Lower leg skin (tissue), 4 donors: Measurements from ENCODE around the gene RPL26. TPM values are rescaled to one million over a fixed set of nuclear protein-coding genes. Genes with fewer than 3 reads are reported as not detected.

Source experiments
- DNase-seq, 2 donors: peaks; one replicate each; pipeline ENCODE4 v3.0.0-alpha.2; 2019; ENCODE audit warnings: low spot score in 2 of 2
- H3K4me3 ChIP-seq: fragments of 200-600 bp; sonication (generic); 2 replicates; pipeline ENCODE4 v1.5.1; 2017; ENCODE audit warnings: mild to moderate bottlenecking, low read depth; ENCODE audit not compliant: poor library complexity, severe bottlenecking
- CTCF ChIP-seq, 3 donors: fragments of 450-650 bp; IDR thresholded peaks; one replicate each; pipeline ENCODE4 v1.5.1; 2016; ENCODE audit warnings: antibody characterized with exemption in 3 of 3, mild to moderate bottlenecking in 3 of 3, moderate library complexity in 2 of 3
- POLR2A ChIP-seq, 2 donors: fragments of 450-650 bp; IDR thresholded peaks; one replicate each; pipeline ENCODE4 v1.6.1; 2016 to 2017; ENCODE audit warnings: antibody characterized with exemption in 2 of 2, mild to moderate bottlenecking in 1 of 2, moderate library complexity in 1 of 2
- WGBS, 2 donors: methylation state at CpG; one replicate each; pipeline ENCODE4 v1.1.5; 2018; 5-methylcytosine and 5-hydroxymethylcytosine counted together
- intact Hi-C: fragments of 100-400 bp; cut with DNase I; formaldehyde crosslinking; loops from one replicate; pipeline ENCODE4 v1.15.0; 2023; ENCODE audit warnings: low total_unique reads
- total RNA-seq, 4 donors: library from RNA; depleted of rRNA; stranded (reverse); fragments of >200 nt; gene quantifications; one replicate each; pipeline ENCODE4 v1.1.0, GENCODE V29; 2016

Gene RPL26
- total RNA-seq, 4 donors from 2014 or later = 3,126 to 5,795 (median 3,707) TPM

DNA sequence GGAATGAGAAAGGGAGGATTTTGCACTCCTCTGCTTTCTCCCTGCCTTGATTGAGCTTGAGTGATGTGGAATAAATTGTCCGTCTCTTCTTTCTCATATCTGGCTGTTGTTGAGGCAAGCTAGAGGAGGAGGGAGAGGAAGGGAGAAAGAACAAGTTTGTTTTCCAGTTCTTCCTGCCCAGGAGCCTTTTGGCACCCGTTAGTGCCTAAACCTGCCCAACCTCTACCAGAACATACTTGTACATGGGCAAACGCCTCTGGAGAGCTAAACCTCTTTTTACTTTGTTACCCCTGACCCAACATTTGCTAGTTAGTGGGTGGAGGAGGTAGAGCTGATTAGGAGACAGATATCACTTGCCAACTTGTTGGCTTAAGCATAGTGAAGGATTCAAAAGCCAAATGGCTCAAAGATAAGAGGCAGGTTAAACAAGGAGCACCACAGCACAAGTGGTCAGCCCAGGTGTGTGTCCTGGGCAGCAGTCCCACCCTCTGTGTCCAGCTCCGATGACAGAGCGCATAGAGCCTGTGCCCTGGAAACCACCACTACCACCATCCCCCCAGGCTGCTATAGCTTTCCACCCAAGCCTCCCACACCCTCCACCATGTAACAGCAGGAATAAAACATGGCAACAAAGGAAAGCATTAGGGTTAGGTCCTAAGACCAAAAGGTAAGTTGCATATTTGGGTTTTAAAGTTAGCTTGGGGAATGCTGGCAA is 36.9 kb downstream of the RPL26 start:
- H3K4me3 ChIP-seq = no peak overlapping the region
- WGBS, 2 donors = 49 to 51% methylated on average over 5 of the region's 5 CpGs
- intact Hi-C loops = no loop called here
- TF ChIP-seq POLR2A (IDR thresholded peaks at IDR 0.05) (no peak), CTCF (IDR thresholded peaks at IDR 0.05) (no peak)
- peak in 1 of 2 donors; percentile 40 for DNase-seq

DNA sequence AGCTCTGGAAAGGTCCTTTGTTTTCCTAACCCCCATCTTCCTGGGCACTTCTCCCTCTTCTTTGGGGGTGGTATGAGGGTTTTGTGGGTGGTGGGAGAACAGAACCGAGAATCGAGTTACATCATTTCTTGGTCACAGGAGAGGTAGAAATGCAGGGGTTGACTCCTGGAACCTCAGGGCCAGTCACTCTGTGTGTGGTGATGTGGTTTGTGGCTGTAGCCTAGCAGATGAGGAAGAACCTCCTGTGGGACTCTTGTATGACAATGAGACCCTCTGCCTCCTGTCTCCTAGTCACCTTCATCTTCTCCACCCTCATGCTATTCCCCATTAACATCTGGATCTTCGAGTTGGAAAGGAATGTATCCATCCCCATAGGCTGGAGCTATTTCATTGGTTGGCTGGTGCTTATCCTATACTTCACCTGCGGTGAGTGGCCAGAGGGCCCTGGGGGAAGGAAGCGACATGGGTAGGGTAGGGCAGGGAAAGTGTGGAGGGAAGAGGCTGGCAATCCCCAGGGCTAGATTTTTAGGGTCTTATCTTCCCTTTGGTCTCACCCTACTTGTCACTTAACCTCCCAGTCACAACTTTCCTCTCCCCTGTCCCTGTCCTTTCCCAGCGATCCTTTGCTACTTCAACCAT is 37.8 kb downstream of the RPL26 start:
- H3K4me3 ChIP-seq = no peak overlapping the region
- WGBS, 2 donors = 54 to 55% methylated on average over 6 of the region's 6 CpGs
- intact Hi-C loops = no loop called here

DNA sequence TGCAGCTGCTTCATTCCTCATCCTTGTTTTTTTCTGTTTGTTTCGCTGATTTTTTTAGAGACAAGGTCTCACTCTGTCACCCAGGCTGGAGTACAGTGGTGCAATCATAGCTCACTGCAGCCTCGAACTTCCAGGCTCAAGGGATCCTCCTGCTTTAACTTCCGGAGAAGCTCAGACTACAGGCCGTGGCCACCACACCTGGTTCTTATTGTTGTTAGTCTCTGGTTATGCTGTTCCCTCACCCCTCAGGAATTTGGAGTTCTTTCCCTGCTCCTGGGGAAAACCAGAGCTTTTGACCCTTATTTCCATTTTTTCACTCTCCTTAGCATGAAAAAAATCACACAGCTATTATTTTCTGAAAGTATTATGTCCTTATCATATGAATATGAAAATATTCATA is 41.5 kb downstream of the RPL26 start:
- TF ChIP-seq CTCF (IDR thresholded peaks at IDR 0.05) = no peak
- TF ChIP-seq POLR2A (IDR thresholded peaks at IDR 0.05) = no peak
- intact Hi-C loops = no loop called here

More for the DNA sequence above, 37.8 kb downstream of the RPL26 start:
- TF ChIP-seq CTCF (IDR thresholded peaks at IDR 0.05) (no peak), POLR2A (IDR thresholded peaks at IDR 0.05) (no peak)
- no peak for DNase-seq

DNA sequence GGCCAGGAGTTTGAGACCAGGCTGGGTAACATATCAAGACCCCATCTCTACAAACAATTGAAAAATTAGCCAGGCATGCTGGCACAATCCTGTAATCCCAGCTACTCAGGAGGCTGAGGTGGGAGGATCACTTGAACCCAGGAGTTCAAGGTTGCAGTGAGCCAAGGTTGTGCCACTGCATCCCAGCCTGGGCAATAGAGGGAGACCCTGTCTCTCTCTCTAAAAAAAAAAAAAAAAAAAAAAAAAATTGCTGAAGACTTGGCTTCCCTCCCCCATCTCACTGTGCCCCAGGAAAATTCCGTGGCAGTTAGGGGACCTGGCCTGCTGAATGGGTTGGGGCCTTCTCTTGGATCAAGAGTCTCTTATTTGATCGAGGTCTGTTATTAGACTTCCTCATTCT is 43.5 kb downstream of the RPL26 start, which contains the start of gene ODF4:
Gene ODF4 (plus strand): TSS at position 301 of the 400 bp plus-strand sequence. CDS start 212 bp downstream, outside the sequence.
- WGBS, 2 donors = 78 to 85% methylated on average over 2 of the region's 2 CpGs
- TF ChIP-seq POLR2A (IDR thresholded peaks at IDR 0.05) (no peak), CTCF (IDR thresholded peaks at IDR 0.05) (no peak)
- intact Hi-C loops = no loop called here
- peak within 1 kb of the TSS; percentile 9 for H3K4me3 ChIP-seq
- no peak for DNase-seq

More for the DNA sequence above, 41.5 kb downstream of the RPL26 start:
- DNase-seq = no peak
- 60 to 63% methylated on average over 4 of the region's 4 CpGs for WGBS, 2 donors
- H3K4me3 ChIP-seq = no peak overlapping the region

DNA sequence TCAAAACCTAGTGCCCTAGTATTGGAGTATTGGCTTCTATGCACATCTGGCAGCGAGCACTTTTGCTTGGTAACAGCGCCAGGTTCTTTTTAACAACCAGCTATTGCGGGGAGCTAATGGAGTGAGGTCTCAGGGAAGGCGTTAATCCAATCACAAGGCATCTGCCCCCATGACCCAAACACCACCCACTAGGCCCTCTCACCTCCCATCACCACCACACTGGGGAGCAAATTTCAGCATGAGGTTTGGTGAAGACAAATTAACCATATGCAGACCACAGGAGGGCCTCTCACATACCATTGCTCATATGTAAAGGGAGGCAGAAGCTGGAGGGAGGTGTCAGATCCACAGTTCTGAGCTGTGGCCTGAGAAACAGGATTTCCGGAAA is 44.2 kb downstream of the RPL26 start:
- 78 to 87% methylated on average over 5 of the region's 5 CpGs for whole genome bisulfite sequencing, 2 donors
- no peak for DNase-seq
- TF ChIP-seq CTCF (IDR thresholded peaks at IDR 0.05) (no peak), POLR2A (IDR thresholded peaks at IDR 0.05) (no peak)
- intact Hi-C loops = no loop called here
- H3K4me3 ChIP-seq = peak overlapping the region; percentile 9
